ENCODE results near the gene PDHA1. TPM values are rescaled to one million over a fixed set of nuclear protein-coding genes. Genes with fewer than 3 reads are reported as not detected.

Gene PDHA1
- total RNA-seq, 1 experiment from 2014 or later = 214 TPM

GRCh38 chrX:19375546-19375945 lies 31.8 kb downstream of the PDHA1 start:
- Histone ChIP-seq H3K9ac (ENCODE audit: extremely low read depth, insufficient read length, low read length) (no peak overlapping the region), H3T11ph (ENCODE audit: low read length) (no peak overlapping the region), H4K20me1 (ENCODE audit: control insufficient read depth, insufficient read depth, insufficient read length) (no peaks in the 10 kb centered on the region), H3K79me2 (ENCODE audit: insufficient read depth, low read length) (no peaks in the 10 kb centered on the region), H4K8ac (replicated peaks; ENCODE audit: insufficient read length, low read depth, low read length) (no peak overlapping the region), H2AFZ (ENCODE audit: low read length) (no peak overlapping the region), H2BK20ac (ENCODE audit: low read depth, low read length, poor library complexity, severe bottlenecking) (no peak overlapping the region), H3K4ac (ENCODE audit: low read depth, low read length) (no peak overlapping the region), H3K18ac (ENCODE audit: insufficient read length, low read depth, low read length) (no peak overlapping the region), H3K56ac (ENCODE audit: insufficient read length, low read depth, low read length) (no peak overlapping the region), H3K27ac (ENCODE audit: insufficient read length, low read depth, low read length) (no peak overlapping the region), H3K79me1 (ENCODE audit: insufficient read depth, low read depth, low read length, poor library complexity, severe bottlenecking) (no peaks in the 10 kb centered on the region), H2AK5ac (ENCODE audit: insufficient read length, low read length) (no peak overlapping the region), H3K4me2 (ENCODE audit: insufficient read depth, insufficient read length, low read length) (no peak overlapping the region), H4K5ac (ENCODE audit: insufficient read length, low read depth, low read length) (no peak overlapping the region), H2BK120ac (ENCODE audit: low read depth, low read length, poor library complexity, severe bottlenecking) (no peak overlapping the region), H3K27me3 (ENCODE audit: insufficient read depth, low read length) (peaks cover 2% of the 10 kb centered on the region; the same call in 1 of the 2 replicates), H2BK5ac (ENCODE audit: insufficient read length, low read length) (no peak overlapping the region), H3K4me1 (ENCODE audit: insufficient read depth, low read length) (no peaks in the 10 kb centered on the region), H3K23ac (ENCODE audit: insufficient read length, low read depth, low read length) (no peak overlapping the region), H3K23me2 (ENCODE audit: insufficient read length, low read depth, low read length, poor library complexity, severe bottlenecking) (peaks cover 9% of the 10 kb centered on the region), H3K9me3 (ENCODE audit: control insufficient read depth, low read depth, low read length) (peaks cover 40% of the 10 kb centered on the region), H2BK12ac (ENCODE audit: insufficient read length, low read depth, low read length) (no peak overlapping the region), H4K91ac (ENCODE audit: insufficient read length, low read depth, low read length) (no peak overlapping the region), H2BK15ac (ENCODE audit: low read depth, low read length) (no peak overlapping the region), H3K14ac (ENCODE audit: insufficient read depth, low read length) (no peak overlapping the region)
- Mint-ChIP-seq H3K4me1 (peaks cover 0 to 5% of the 10 kb centered on the region in 2 experiments; a peak in 1 of 4 replicates), H3K27me3 (ENCODE audit: low read depth) (peaks cover 16% of the 10 kb centered on the region), H3K27ac (peak overlapping the region in 1 of 3 experiments; percentile 76; a peak in 1 of 7 replicates), H3K4me3 (no peak overlapping the region), H3K36me3 (ENCODE audit: insufficient read depth in 1 of 3, low read depth in 3 of 3) (peaks cover 0 to 4% (median 1%) of the 10 kb centered on the region in 3 experiments; a peak in 3 of 7 replicates), H3K9me3 (peaks cover 66 to 76% of the 10 kb centered on the region in 2 experiments)
- no peak for TF ChIP-seq CTCF (conservative IDR thresholded peaks at IDR 0.05)
- WGBS (ENCODE audit: extremely low coverage, insufficient read length, low lambda C conversion rate) = no CpG with 5 or more reads among the region's 8 CpGs
- no peak for DNase-seq

Measured in H9 (cell line).